ENCODE results near the gene RASAL3. TPM values are rescaled to one million over a fixed set of nuclear protein-coding genes. Genes with fewer than 3 reads are reported as not detected.

The RASAL3 gene
- total and polyA plus RNA-seq, 2 of the 4 experiments (the other 2 are of a cell fraction), result 0.07 TPM; not detected in 1

DNA sequence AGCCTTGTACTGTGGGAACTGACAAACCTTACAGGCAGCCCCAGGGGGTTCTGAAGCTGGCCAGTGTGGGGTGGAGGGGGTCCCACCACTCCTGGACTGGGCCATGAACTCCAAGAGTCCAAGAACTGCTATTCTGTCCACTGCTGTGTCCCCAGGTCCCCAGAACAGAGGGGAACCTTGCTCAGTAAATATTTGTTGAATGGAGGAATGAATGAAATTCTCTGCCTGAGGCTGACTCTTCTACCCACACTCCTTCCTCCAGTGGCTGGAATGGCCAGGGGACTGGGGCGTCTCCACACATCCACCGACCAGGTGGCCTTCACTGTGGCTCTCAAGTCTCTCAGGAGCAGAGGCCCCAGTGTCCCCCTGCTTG is 26.2 kb downstream of the RASAL3 start:
- Histone ChIP-seq H2BK20ac (ENCODE audit: low read depth, low read length) (peak overlapping the region; percentile 76; the same call in 1 of the 2 replicates), H2AFZ (replicated peaks; ENCODE audit: low read length, poor library complexity) (peak overlapping the region; percentile 68), H3K4ac (ENCODE audit: low read depth, low read length) (peak overlapping the region; percentile 85), H3K27me3 (ENCODE audit: control insufficient read depth, insufficient read depth, low read length) (no peaks in the 10 kb centered on the region), H3K27ac (ENCODE audit: insufficient read depth, low read length) (peak overlapping the region; percentile 79; the same call in 1 of the 2 replicates), H4K8ac (ENCODE audit: low read depth in 2 of 2, low read length in 2 of 2) (0 out of 4 replicates have a peak overlapping the region, but pooled peaks of 1 of the 2 experiments have one; percentile 68), H4K20me1 (ENCODE audit: insufficient read depth, low read length) (no peaks in the 10 kb centered on the region), H4K91ac (ENCODE audit: insufficient read depth, low read depth, low read length) (0 out of 2 replicates have a peak overlapping the region, but pooled peaks have one; percentile 37), H2BK5ac (ENCODE audit: low read depth, low read length, poor library complexity, severe bottlenecking) (no peak overlapping the region), H3K36me3 (ENCODE audit: control insufficient read depth, insufficient read depth, low read length) (no peaks in the 10 kb centered on the region), H3K9me3 (ENCODE audit: control insufficient read depth, insufficient read depth, low read length) (no peaks in the 10 kb centered on the region), H4K5ac (ENCODE audit: low read depth, low read length) (no peak overlapping the region; the same call in 1 of the 2 replicates), H3K79me1 (ENCODE audit: low read depth in 1 of 2, low read length in 2 of 2) (no peaks in the 10 kb centered on the region; a peak in 1 of 4 replicates), H3K18ac (ENCODE audit: low read depth, low read length) (no peak overlapping the region; the same call in 1 of the 2 replicates), H2AK5ac (ENCODE audit: low read depth, low read length) (peak overlapping the region; percentile 90), H3K23ac (ENCODE audit: low read depth, low read length) (no peak overlapping the region), H3K9me1 (ENCODE audit: insufficient read depth, low read length) (0 out of 2 replicates have a peak, but pooled peaks cover 5% of the 10 kb centered on the region), H3K4me3 (ENCODE audit: insufficient read depth, low read depth, low read length) (no peak overlapping the region), H3K4me1 (ENCODE audit: control insufficient read depth, insufficient read depth, low read length) (peaks cover 17% of the 10 kb centered on the region), H2BK120ac (ENCODE audit: low read depth, low read length) (peak overlapping the region; percentile 90), H3K56ac (ENCODE audit: extremely low read depth, insufficient read depth, low read length) (no peak overlapping the region), H2AK9ac (replicated peaks; ENCODE audit: low read depth, low read length, poor library complexity) (peak overlapping the region; percentile 71), H3K4me2 (ENCODE audit: low read depth, low read length) (no peak overlapping the region; the same call in 1 of the 2 replicates), H2BK15ac (ENCODE audit: low read depth, low read length) (no peak overlapping the region), H3K9ac (ENCODE audit: low read depth, low read length) (no peak overlapping the region), H3K14ac (replicated peaks; ENCODE audit: low read depth, low read length) (no peak overlapping the region)
- DNase-seq (no peak), ATAC-seq (ENCODE audit: low read depth) (peak; percentile 27)
- no CpG with 5 or more reads among the region's 2 CpGs for WGBS, 2 experiments (ENCODE audit: extremely low coverage in 2 of 2, insufficient read length in 1 of 2)
- ChIA-PET CTCF (interaction anchor here (1.3 to 1.5 kb wide), 2 partner anchors 19 to 261 kb away, joined by 4 to 7 read pairs; partner anchors contain the start of gene AKAP8L), POLR2A (ENCODE audit: unreplicated experiment) (no interaction called here)
- in situ Hi-C loops (cut with MboI; ENCODE audit: low sequenced_read_pairs) (loop anchor here (25.0 kb wide), 1 partner anchor 876 kb away; the partner anchor contains the start of gene NDUFB7), dilution Hi-C loops (cut with HindIII; ENCODE audit: low sequenced_read_pairs, unreplicated experiment) (no loop called here), intact Hi-C loops (cut with micrococcal nuclease) (loop anchor here (5.0 kb wide), 1 partner anchor 346 kb away; no protein-coding TSS in a partner anchor)
- TF ChIP-seq MAFK (IDR thresholded peaks at IDR 0.05; ENCODE audit: low read depth, low read length), result no peak
- no peak for TF ChIP-seq RAD21 (IDR thresholded peaks at IDR 0.05; ENCODE audit: low read length)
- no peak for TF ChIP-seq BHLHE40 (IDR thresholded peaks at IDR 0.05; ENCODE audit: low read depth, low read length)
- TF ChIP-seq CEBPB (IDR thresholded peaks at IDR 0.05; ENCODE audit: low read depth, low read length), result no peak
- TF ChIP-seq FOS (IDR thresholded peaks at IDR 0.05; ENCODE audit: low read depth, low read length), result no peak
- no peak for TF ChIP-seq SMC3 (IDR thresholded peaks at IDR 0.05; ENCODE audit: low read depth, low read length)
- TF ChIP-seq MAZ (IDR thresholded peaks at IDR 0.05; ENCODE audit: borderline replicate concordance, low read depth, low read length), result no peak
- TF ChIP-seq, protein P1, sequence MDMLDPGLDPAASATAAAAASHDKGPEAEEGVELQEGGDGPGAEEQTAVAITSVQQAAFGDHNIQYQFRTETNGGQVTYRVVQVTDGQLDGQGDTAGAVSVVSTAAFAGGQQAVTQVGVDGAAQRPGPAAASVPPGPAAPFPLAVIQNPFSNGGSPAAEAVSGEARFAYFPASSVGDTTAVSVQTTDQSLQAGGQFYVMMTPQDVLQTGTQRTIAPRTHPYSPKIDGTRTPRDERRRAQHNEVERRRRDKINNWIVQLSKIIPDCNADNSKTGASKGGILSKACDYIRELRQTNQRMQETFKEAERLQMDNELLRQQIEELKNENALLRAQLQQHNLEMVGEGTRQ (IDR thresholded peaks at IDR 0.05; ENCODE audit: low read depth, low read length), result no peak
- TF ChIP-seq, protein P2, sequence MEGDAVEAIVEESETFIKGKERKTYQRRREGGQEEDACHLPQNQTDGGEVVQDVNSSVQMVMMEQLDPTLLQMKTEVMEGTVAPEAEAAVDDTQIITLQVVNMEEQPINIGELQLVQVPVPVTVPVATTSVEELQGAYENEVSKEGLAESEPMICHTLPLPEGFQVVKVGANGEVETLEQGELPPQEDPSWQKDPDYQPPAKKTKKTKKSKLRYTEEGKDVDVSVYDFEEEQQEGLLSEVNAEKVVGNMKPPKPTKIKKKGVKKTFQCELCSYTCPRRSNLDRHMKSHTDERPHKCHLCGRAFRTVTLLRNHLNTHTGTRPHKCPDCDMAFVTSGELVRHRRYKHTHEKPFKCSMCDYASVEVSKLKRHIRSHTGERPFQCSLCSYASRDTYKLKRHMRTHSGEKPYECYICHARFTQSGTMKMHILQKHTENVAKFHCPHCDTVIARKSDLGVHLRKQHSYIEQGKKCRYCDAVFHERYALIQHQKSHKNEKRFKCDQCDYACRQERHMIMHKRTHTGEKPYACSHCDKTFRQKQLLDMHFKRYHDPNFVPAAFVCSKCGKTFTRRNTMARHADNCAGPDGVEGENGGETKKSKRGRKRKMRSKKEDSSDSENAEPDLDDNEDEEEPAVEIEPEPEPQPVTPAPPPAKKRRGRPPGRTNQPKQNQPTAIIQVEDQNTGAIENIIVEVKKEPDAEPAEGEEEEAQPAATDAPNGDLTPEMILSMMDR (conservative IDR thresholded peaks at IDR 0.05; ENCODE audit: low read depth, low read length), result no peak
- no peak for TF ChIP-seq POLR2A (IDR thresholded peaks at IDR 0.05; ENCODE audit: low read depth, low read length)
- no peak for TF ChIP-seq MXI1 (IDR thresholded peaks at IDR 0.05; ENCODE audit: borderline replicate concordance, low read depth, low read length)
- no peak for TF ChIP-seq RFX5 (IDR thresholded peaks at IDR 0.05; ENCODE audit: low read depth, low read length)
- TF ChIP-seq CHD1 (IDR thresholded peaks at IDR 0.05; ENCODE audit: low read depth, low read length), result no peak
- TF ChIP-seq RCOR1 (IDR thresholded peaks at IDR 0.05; ENCODE audit: insufficient replicate concordance, low read length), result no peak
- no peak for TF ChIP-seq NFE2L2 (IDR thresholded peaks at IDR 0.05; ENCODE audit: low read depth, low read length)
- BruUV-seq (replicated peaks), result no TSS peak
